K562 (cell line): ENCODE results near the gene MC4R. TPM values are rescaled to one million over a fixed set of nuclear protein-coding genes. Genes with fewer than 3 reads are reported as not detected.

Experiments used
- ATAC-seq: fragments of 200-7000 bp; cut with Tn5 transposase; 3 replicates; pipeline ENCODE4 v1.9.1; 2020; ENCODE audit warnings: moderate library complexity
- BruUV-seq: library from RNA; stranded (reverse); fragments of 400-500 nt; replicated peaks from 2 replicates; lab custom pipeline; 2021; lab: Mats Ljungman, UMichigan
- CTCF ChIA-PET: fragments of 300-600 bp; formaldehyde crosslinking; extraction: SDS; loops from one replicate; lab custom pipeline; 2021; ENCODE audit warnings: low intra/inter-chr PET ratio; lab: Yijun Ruan, JAX
- POLR2A ChIA-PET: fragments of 300-600, 350-650 bp; sonication (Branson Sonifier 250); formaldehyde crosslinking; extraction: SDS; loops from one replicate; lab custom pipeline; 2021; ENCODE audit warnings: antibody characterized with exemption, inconsistent platforms; lab: Yijun Ruan, JAX
- DNase-seq, 4 experiments: peaks; one replicate each; pipeline versions ENCODE4 v3.0.0 to v3.0.0-alpha.2; 2011 to 2018; ENCODE audit warnings: low spot score in 3 of 4, mixed read lengths in 3 of 4; ENCODE audit errors: extremely low read depth in 1 of 4
- FAIRE-seq: peaks from 2 replicates; lab custom pipeline; 2011; peaks lifted over from hg19 to GRCh38; lab: Jason Lieb, UNC
- H2AFZ ChIP-seq: 2 replicates; pipeline ENCODE4 v1.6.0; 2011; ENCODE audit warnings: low read depth, low read length, control low read depth, inconsistent platforms
- H3K27ac ChIP-seq: fragments of 200-600 bp; 3 replicates; pipeline ENCODE4 v1.8.0; 2011; ENCODE audit warnings: low read depth, mild to moderate bottlenecking, control low read depth, inconsistent platforms, low read length, moderate library complexity, mixed read lengths; ENCODE audit errors: extremely low read depth
- H3K27me3 ChIP-seq, 2 experiments: fragments of 300-600 bp in 1 of 2; 2 replicates in 1 of 2; 3 replicates in 1 of 2; pipeline versions ENCODE4 v1.6.0 to v1.8.0; 2011; ENCODE audit warnings: inconsistent platforms in 2 of 2, low read length in 2 of 2, mild to moderate bottlenecking in 1 of 2, mixed read lengths in 1 of 2, moderate library complexity in 1 of 2; ENCODE audit not compliant: control insufficient read depth in 2 of 2, insufficient read depth in 2 of 2
- H3K36me3 ChIP-seq: fragments of 300-600 bp; 3 replicates; pipeline ENCODE4 v1.8.0; 2011; ENCODE audit warnings: mild to moderate bottlenecking, low read length, inconsistent platforms; ENCODE audit not compliant: control insufficient read depth, insufficient read depth
- H3K4me1 ChIP-seq, 2 experiments: fragments of 200-600 bp in 1 of 2; replicated peaks in 1 of 2; 2 replicates in 1 of 2; 3 replicates in 1 of 2; pipeline versions ENCODE4 v1.5.1 to v1.8.0; 2011; ENCODE audit warnings: inconsistent platforms in 2 of 2, low read length in 2 of 2, mild to moderate bottlenecking in 1 of 2, mixed read lengths in 1 of 2, moderate library complexity in 1 of 2; ENCODE audit not compliant: control insufficient read depth in 2 of 2, insufficient read depth in 2 of 2
- H3K4me2 ChIP-seq: 2 replicates; pipeline ENCODE4 v1.6.1; 2011; ENCODE audit warnings: low read length, control low read depth, inconsistent platforms, mixed read lengths; ENCODE audit not compliant: insufficient read depth
- H3K4me3 ChIP-seq: fragments of 200-600 bp; sonication (generic), shearing (Covaris generic); 2 replicates; pipeline ENCODE4 v1.5.1; 2016; ENCODE audit warnings: control low read depth, inconsistent platforms
- H3K79me2 ChIP-seq: fragments of 200-600 bp; 3 replicates; pipeline ENCODE4 v1.8.0; 2011; ENCODE audit warnings: low read length, inconsistent platforms; ENCODE audit not compliant: control insufficient read depth, insufficient read depth
- H3K9ac ChIP-seq, 2 experiments: 2 replicates each; pipeline versions ENCODE4 v1.6.0 to v1.6.1; 2011; ENCODE audit warnings: low read depth in 2 of 2, low read length in 2 of 2, control low read depth in 1 of 2, inconsistent platforms in 1 of 2, mild to moderate bottlenecking in 1 of 2, mixed read lengths in 1 of 2; ENCODE audit not compliant: insufficient read depth in 1 of 2
- H3K9me1 ChIP-seq: one replicate; pipeline ENCODE4 v1.6.0; 2011; ENCODE audit warnings: inconsistent platforms, mild to moderate bottlenecking, low read length, moderate library complexity; ENCODE audit not compliant: control insufficient read depth, insufficient read depth
- H3K9me3 ChIP-seq: replicated peaks from 2 replicates; pipeline ENCODE4 v1.5.1; 2011; ENCODE audit warnings: low read depth, low read length, inconsistent platforms; ENCODE audit not compliant: control insufficient read depth, insufficient read depth
- H4K20me1 ChIP-seq: replicated peaks from 2 replicates; pipeline ENCODE4 v1.6.1; 2011; ENCODE audit warnings: low read length, inconsistent platforms, mixed read lengths; ENCODE audit not compliant: control insufficient read depth, insufficient read depth
- ATF6 ChIP-seq: sonication (generic); formaldehyde crosslinking; IDR thresholded peaks from 2 replicates; pipeline ENCODE4 v1.4.0; 2020; ENCODE audit warnings: mild to moderate bottlenecking, missing genetic modification reagents
- FUS ChIP-seq: fragments of 200-400 bp; formaldehyde crosslinking; optimal IDR thresholded peaks from 2 replicates; pipeline ENCODE3; 2017; ENCODE audit warnings: low read depth, low read length
- HCFC1 ChIP-seq: IDR thresholded peaks from 2 replicates; pipeline ENCODE4 v1.6.1; 2012; ENCODE audit warnings: low read depth, low read length, improper control_type of control experiment
- KHSRP ChIP-seq: fragments of 450-650 bp; IDR thresholded peaks from 2 replicates; pipeline ENCODE4 v1.6.1; 2017
- RBM14 ChIP-seq: fragments of 200-400 bp; formaldehyde crosslinking; IDR thresholded peaks from 2 replicates; pipeline ENCODE4 v1.6.1; 2018; ENCODE audit warnings: low read depth, mild to moderate bottlenecking, low read length, moderate library complexity, borderline replicate concordance; ENCODE audit not compliant: insufficient read depth
- RBM39 ChIP-seq: fragments of 200-400 bp; formaldehyde crosslinking; optimal IDR thresholded peaks from 2 replicates; pipeline ENCODE3; 2018; ENCODE audit warnings: low read depth, low read length
- SRSF7 ChIP-seq: fragments of 200-400 bp; formaldehyde crosslinking; optimal IDR thresholded peaks from 2 replicates; pipeline ENCODE3; 2017; ENCODE audit warnings: mild to moderate bottlenecking, low read depth, low read length
- ZNF584 ChIP-seq: fragments of 200-800 bp; sonication (Bioruptor generic); IDR thresholded peaks from 2 replicates; pipeline ENCODE4 v1.6.1; 2016; ENCODE audit warnings: low read depth, mild to moderate bottlenecking, missing genetic modification characterization, missing compliant biosample characterization
- ZNF830 ChIP-seq: fragments of 250-450 bp; sonication (Bioruptor Pico); IDR thresholded peaks from 2 replicates; pipeline ENCODE4 v1.5.0; 2021; ENCODE audit warnings: mild to moderate bottlenecking
- WGBS: fragments of 100-300 bp; shearing (Covaris generic); methylation state at CpG from one replicate; pipeline ENCODE4 v1.1.6; 2016; ENCODE audit warnings: low coverage, mixed read lengths; ENCODE audit not compliant: insufficient coverage; ENCODE audit errors: missing lambda C conversion rate; 5-methylcytosine and 5-hydroxymethylcytosine counted together
- in situ Hi-C: fragments of 300-500 bp; cut with MboI; formaldehyde crosslinking; loops from 4 replicates; pipeline ENCODE4 v1.15.0; 2018; ENCODE audit warnings: inconsistent platforms, mixed read lengths
- intact Hi-C: fragments of 100-400 bp; cut with micrococcal nuclease; formaldehyde crosslinking; loops from 2 replicates; pipeline ENCODE4 v1.14.2; 2022
- polyA plus RNA-seq, 8 experiments: library from polyadenylated mRNA; depleted of rRNA in 4 of 8; stranded (reverse) in 5 of 8; unstranded in 3 of 8; fragments of >200 nt; fragmentation: Nextera tagmentation in 2 of 8; fragmentation: Illumina TruSeq in 1 of 8; extraction: Ambion mirVana in 2 of 8; extraction: Trizol in 1 of 8; gene quantifications; 2 replicates each; pipeline versions ENCODE4 v1.2.1 to v1.2.3, GENCODE V29; 2011 to 2014; ENCODE audit warnings: inconsistent platforms in 1 of 8, missing spikeins in 1 of 8
- total RNA-seq, 7 experiments: library from RNA; depleted of rRNA in 6 of 7; stranded (reverse); fragments of >200 nt in 6 of 7; fragmentation: Illumina TruSeq in 2 of 7; extraction: Trizol in 2 of 7; gene quantifications; 2 replicates each; pipeline versions ENCODE4 v1.2.1 to v1.2.3, GENCODE V29; 2011 to 2021; ENCODE audit warnings: low replicate concordance in 1 of 7
- TF ChIP-seq, protein P1 (sequence below): fragments of 450-650 bp; IDR thresholded peaks from 2 replicates; pipeline ENCODE4 v1.6.1; 2016; ENCODE audit warnings: low read depth
- TF ChIP-seq, protein P2 (sequence below), 2 experiments: IDR thresholded peaks; 2 replicates each; pipeline ENCODE4 v1.6.1; 2011; ENCODE audit warnings: borderline replicate concordance in 1 of 2, control low read depth in 1 of 2, low read depth in 1 of 2, low read length in 1 of 2, mild to moderate bottlenecking in 1 of 2, mixed read lengths in 1 of 2, moderate library complexity in 1 of 2; ENCODE audit not compliant: insufficient read depth in 1 of 2, insufficient read length in 1 of 2, poor library complexity in 1 of 2, severe bottlenecking in 1 of 2; ENCODE audit errors: extremely low read depth in 1 of 2

The MC4R gene
- total and polyA plus RNA-seq, 9 of the 15 experiments (the other 6 are each of a cell fraction or from before 2014, with no cell fraction given) = not detected

DNA sequence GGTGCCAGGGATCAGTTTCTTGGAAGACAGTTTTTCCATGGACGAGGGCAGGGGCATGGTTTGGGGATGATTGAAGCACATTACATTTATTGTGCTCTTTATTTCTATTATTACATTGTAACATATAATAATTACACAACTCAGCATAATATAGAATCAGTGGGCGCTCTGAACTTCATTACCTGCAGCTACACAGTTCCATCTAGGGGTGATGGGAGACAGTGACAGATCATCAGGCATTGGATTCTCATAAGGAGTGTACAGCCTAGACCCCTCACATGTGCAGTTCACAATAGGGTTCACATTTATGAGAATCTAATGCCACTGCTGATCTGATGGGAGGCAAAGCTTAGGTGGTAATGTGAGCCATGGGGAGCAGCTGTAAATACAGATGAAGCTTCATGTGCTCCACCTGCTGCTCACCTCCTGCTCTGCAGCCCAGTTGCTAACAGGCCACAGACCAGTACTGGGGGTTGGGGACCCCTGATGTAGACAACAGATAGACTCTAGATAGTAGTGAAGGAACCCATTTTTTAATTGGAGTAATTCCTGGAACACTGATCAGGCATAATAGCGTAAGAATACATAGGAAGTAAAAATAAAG lies 41.5 kb upstream of the MC4R start:
- in situ Hi-C loops (no loop called here), intact Hi-C loops (no loop called here)
- Histone ChIP-seq H3K4me3 (no peak overlapping the region), H4K20me1 (no peaks in the 10 kb centered on the region), H3K4me2 (no peak overlapping the region), H3K36me3 (no peaks in the 10 kb centered on the region), H3K9ac (no peak overlapping the region), H3K4me1 (no peaks in the 10 kb centered on the region), H3K79me2 (no peaks in the 10 kb centered on the region), H3K27ac (no peak overlapping the region), H3K27me3 (no peaks in the 10 kb centered on the region), H2AFZ (no peak overlapping the region), H3K9me1 (no peaks in the 10 kb centered on the region), H3K9me3 (no peaks in the 10 kb centered on the region)
- ATAC-seq (no peak), FAIRE-seq (no peak), DNase-seq (no peak)
- BruUV-seq = no TSS peak
- 0% methylated on average over 3 of the region's 3 CpGs for WGBS
- ChIA-PET POLR2A (no interaction called here), CTCF (interaction anchor here (0.6 kb wide), 1 partner anchor 1105 kb away, joined by 3 read pairs; no protein-coding TSS in a partner anchor)
- no peak for TF ChIP-seq ZNF830 (CRISPR knock-in tag)
- TF ChIP-seq ZNF584 (CRISPR knock-in tag) = no peak
- no peak for TF ChIP-seq KHSRP
- no peak for TF ChIP-seq HCFC1
- no peak for TF ChIP-seq ATF6 (CRISPR knock-in tag)
- no peak for TF ChIP-seq FUS
- no peak for TF ChIP-seq SRSF7
- TF ChIP-seq RBM39 = no peak
- TF ChIP-seq, protein P1, sequence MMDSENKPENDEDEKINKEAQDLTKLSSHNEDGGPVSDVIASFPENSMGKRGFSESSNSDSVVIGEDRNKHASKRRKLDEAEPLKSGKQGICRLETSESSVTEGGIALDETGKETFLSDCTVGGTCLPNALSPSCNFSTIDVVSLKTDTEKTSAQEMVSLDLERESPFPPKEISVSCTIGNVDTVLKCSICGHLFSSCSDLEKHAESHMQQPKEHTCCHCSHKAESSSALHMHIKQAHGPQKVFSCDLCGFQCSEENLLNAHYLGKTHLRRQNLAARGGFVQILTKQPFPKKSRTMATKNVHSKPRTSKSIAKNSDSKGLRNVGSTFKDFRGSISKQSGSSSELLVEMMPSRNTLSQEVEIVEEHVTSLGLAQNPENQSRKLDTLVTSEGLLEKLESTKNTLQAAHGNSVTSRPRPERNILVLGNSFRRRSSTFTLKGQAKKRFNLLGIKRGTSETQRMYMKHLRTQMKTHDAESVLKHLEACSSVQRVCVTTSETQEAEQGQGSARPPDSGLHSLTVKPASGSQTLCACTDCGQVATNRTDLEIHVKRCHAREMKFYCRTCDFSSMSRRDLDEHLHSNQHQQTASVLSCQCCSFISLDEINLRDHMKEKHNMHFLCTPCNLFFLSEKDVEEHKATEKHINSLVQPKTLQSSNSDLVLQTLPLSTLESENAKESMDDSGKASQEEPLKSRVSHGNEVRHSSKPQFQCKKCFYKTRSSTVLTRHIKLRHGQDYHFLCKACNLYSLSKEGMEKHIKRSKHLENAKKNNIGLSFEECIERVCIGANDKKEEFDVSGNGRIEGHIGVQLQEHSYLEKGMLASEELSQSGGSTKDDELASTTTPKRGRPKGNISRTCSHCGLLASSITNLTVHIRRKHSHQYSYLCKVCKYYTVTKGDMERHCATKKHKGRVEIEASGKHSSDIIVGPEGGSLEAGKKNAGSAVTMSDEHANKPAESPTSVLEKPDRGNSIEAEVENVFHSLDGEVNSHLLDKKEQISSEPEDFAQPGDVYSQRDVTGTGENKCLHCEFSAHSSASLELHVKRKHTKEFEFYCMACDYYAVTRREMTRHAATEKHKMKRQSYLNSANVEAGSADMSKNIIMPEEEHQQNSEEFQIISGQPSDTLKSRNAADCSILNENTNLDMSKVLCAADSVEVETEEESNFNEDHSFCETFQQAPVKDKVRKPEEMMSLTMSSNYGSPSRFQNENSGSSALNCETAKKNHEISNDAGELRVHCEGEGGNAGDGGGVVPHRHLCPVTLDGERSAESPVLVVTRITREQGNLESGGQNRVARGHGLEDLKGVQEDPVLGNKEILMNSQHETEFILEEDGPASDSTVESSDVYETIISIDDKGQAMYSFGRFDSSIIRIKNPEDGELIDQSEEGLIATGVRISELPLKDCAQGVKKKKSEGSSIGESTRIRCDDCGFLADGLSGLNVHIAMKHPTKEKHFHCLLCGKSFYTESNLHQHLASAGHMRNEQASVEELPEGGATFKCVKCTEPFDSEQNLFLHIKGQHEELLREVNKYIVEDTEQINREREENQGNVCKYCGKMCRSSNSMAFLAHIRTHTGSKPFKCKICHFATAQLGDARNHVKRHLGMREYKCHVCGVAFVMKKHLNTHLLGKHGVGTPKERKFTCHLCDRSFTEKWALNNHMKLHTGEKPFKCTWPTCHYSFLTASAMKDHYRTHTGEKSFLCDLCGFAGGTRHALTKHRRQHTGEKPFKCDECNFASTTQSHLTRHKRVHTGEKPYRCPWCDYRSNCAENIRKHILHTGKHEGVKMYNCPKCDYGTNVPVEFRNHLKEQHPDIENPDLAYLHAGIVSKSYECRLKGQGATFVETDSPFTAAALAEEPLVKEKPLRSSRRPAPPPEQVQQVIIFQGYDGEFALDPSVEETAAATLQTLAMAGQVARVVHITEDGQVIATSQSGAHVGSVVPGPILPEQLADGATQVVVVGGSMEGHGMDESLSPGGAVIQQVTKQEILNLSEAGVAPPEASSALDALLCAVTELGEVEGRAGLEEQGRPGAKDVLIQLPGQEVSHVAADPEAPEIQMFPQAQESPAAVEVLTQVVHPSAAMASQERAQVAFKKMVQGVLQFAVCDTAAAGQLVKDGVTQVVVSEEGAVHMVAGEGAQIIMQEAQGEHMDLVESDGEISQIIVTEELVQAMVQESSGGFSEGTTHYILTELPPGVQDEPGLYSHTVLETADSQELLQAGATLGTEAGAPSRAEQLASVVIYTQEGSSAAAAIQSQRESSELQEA = no peak
- TF ChIP-seq, protein P2, sequence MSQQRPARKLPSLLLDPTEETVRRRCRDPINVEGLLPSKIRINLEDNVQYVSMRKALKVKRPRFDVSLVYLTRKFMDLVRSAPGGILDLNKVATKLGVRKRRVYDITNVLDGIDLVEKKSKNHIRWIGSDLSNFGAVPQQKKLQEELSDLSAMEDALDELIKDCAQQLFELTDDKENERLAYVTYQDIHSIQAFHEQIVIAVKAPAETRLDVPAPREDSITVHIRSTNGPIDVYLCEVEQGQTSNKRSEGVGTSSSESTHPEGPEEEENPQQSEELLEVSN (IDR thresholded peaks at IDR 0.05; ENCODE audit: borderline replicate concordance in 1 of 2, extremely low read depth in 1 of 2, insufficient read depth in 1 of 2, insufficient read length in 1 of 2, low read depth in 1 of 2, low read length in 1 of 2, poor library complexity in 1 of 2, severe bottlenecking in 1 of 2) = no peak
- no peak for TF ChIP-seq RBM14
